ENCODE measurements around the gene KLK4.
"Not testable (repeated sequence)": the region's sequence is repeated elsewhere in the genome, so short reads cannot be mapped to it uniquely, and the experiment has no call there.

The KLK4 gene

DNA sequence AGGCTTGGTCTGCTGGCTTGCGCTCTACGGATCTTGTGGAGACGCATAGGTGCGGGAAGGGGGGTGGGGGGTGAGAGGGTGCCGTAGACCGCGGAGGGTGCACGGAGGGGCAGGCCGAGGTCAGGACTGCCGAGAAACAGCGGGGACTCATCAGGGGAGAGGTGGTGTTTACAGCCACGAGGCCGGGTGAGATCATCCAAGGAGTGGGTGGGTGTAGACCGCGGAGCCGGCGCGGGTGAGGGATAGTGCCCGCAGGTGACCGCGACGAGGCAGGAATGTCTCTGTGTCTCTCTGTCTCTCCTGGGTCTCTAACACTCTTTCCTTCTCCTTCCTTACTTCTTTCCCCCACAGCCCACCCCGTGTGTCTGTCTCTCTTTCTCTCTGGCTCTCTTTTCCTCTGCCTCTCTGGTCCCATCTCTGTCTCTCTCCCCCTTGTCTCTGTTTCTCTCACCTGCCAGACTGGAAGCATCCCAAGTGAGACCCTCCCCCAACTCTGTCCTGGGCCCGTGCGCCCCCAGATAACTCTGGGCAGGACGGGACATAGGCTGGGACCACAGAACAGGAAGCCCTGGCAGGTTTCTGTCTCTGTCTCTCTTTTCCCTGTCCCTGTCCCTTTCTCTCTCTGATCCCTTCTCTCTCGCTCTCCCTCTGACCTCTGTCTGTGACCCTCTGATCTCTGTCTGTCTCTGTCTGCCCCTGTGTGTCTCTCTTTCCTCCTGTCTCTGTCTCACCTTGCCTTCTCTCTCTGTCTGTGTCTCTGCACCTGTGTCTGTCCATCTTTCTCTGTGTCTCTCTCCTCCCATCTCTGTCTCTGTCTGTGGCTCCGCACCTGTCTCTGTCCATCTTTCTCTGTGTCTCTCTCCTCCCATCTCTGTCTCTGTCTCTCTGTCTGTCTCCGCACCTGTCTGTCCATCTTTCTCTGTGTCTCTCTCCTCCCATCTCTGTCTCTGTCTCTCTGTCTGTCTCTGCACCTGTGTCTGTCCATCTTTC lies 1.8 kb upstream of the KLK4 start:
- DNase-seq = peak; percentile 30

DNA sequence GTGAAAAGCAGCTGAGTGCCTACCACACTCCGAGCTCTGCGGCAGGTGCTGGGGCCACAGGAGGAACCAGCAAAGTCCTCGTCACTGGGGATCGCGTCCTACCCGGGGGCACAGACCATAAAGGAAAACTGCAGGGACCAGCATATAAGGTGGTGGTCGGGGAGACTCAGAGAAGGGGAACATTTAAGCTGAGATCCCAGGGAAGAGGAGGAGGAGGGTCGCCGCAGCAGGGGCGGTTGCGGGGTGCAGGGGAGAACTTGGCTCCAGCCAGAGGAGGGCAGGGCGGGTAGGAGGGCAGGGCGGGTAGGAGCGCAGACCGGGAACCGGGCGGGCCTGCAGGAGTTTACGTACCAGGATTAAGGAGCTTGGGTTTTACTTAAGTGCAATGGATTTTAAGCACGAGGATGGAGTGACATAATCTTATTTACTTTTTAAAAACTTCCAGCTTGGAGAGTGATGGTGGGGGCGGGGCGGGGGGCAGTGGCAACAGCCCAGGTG lies 956 bp upstream of the KLK4 start:
- no peak for DNase-seq

DNA sequence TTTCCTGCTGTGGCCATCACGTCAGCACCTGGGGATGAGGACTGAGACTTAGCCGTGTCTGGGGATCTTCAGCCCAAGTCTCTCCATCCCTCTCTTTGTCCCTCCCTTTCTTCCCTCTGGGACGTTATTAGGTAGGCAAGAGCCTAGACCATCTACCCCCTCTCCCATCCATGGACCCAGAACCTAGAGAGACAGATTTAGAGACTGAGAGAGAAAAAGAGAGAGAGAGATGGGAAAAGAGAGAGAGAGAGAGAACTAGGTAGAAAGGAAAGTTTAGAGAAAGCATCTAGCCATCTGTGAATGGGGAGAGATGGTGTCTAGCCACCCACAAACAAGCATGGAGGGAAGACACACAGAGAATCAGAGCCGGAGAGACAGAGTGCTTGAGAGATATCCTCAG lies 473 bp downstream of the KLK4 start:
- DNase-seq = no peak

DNA sequence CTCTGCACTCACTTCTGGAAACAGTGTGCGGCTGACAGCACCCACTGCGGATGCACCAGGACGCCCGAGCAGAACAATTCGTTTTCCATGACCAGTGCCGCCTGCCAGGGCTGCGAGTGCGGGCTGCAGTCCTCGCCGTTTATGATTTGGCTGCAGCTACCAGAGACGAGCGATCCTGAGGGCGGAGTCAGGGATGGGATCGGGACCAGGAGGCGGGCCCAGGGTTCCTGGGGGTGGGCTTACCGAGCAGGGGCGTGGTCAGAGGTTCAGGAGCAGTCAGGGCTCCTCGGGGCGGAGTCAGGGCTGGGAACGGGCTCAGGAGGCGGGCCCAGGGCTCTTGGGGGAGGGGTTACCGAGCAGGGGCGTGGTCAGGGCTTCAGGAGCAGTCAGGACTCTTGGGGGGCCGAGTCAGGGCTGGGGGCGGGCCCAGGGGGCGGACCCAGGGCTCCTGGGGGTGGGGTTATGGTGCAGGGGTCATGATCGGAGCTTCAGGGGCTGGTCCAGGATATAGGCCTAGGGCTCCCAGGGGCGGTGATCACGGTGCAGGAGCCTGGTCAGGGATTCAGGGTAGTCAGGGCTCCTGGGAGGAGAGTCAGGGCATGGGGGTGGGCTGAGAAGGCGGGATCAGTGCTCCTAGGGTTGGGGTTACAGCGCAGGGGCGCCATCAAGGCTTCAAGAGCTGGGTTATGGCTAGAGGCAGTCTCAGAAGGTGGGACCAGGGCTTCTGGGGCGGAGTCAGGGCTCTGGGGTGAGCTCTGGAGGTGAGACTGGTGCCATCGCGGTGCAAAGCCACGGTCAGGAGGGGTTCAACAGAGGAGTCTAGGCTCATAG lies 1.7 kb downstream of the KLK4 start:
- peak; percentile 15 for DNase-seq

DNA sequence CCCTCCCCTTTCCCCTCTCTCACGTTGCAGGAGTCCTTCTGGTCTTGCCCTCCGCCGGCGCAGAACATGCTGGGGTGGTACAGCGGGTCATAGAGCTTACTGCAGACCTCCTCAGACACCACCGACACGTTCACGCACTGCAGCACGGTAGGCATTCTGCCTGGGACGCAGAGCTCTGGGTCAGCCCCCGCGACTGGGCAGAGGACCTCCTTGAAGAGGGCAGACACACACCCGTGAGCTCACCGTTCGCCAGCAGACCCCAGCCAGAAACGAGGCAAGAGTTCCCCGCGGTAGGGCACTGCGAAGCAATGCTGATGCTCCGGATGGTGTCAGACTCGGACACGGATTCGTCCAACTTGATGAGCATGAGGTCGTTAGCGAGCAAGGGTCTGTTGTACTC lies 2.9 kb downstream of the KLK4 start:
- DNase-seq = no peak

DNA sequence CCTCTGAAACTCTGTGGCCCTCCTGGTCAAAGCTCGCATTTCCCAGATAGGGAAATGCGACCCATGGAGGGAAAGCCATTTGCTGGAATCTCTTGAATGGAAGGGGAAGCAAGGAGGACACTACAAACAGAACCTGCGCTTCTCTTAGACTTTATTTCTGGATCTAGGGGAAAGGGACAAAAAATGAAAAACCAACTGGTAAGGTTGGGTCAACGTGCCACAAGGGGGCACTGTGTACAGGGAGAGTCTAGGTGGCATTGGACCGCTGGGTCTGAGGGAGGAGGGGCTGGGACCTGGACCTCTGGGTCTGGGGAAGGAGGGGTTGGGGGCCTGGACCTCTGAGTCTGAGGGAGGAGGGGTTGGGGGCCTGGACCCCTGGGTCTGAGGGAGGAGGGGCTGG lies 5.0 kb downstream of the KLK4 start:
- peak; percentile 33 for DNase-seq

DNA sequence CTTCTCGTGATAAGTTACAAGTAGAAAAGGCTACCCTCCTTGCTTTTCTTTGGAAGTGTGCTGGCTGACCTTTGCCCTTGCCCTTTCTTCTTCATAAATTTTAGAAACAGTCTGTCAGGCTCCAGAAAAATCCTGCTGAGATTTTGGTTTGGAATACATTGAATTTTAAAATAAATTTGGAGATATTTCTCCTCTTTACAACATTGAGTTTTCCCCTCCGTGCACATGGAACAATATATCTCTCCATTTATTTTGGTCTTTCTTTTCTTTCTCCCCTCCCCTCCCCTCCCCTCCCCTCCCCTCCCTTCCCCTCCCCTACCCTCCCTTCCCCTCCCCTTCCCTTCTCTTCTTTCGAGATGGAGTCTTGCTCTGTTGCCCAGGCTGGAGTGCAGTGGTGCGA lies 8.6 kb downstream of the KLK4 start:
- no peak for DNase-seq

DNA sequence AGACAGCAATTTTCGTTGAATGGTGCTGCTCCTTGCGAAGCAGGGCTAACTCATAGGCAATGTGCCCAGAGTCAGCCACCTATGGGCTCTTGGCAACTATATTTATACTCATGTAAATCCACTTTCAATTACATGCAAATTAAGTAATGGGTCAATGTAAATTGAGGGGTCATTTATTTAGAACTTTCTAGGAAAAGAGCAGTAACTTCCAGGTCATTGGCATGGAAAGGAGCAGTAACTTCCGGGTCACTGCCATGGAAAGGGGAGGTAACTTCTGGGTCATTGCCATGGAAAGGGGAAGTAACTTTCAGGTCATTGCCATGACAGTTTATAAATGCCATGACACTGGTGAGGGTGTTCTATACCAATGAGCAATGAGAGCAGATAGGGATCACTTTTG lies 11.6 kb downstream of the KLK4 start:
- no peak for DNase-seq

DNA sequence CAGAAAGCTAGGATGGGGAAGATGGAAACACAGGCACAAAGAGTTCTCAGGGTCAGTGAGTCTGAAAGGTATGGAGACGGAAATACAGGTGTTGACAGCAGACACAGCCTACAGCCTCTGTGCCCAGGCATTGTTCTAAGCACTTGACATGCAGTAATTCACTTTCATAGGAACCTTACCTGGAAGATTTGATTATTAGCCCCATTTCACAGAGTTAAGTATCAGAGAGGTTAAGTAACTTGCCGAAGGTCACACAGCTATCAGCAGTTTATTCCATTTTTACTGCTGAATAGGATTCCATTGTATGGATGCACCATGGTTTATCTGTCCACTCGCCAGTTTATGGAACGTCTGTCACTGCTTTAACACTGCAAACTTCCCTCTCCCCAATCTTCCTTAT lies 13.2 kb downstream of the KLK4 start:
- no peak for DNase-seq

DNA sequence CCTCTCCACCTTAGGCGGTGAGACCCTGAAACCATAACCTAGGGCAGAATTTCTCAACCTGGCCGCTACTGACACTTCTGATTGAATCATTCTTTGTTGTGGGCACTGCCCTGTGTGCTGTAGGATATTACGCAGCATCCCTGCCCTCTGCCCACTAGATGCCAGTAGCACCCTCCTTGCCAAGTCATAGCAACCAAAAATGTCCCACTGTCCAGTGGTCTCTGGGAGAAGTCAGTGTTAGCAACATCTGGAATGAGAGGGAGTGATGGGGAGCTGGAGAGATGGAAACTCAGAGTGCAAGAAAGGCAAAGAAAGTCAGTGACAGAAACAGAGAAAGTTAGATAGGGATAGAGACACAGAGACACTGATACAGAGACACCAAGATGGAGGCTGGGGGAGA lies 13.6 kb downstream of the KLK4 start:
- DNase-seq = no peak

DNA sequence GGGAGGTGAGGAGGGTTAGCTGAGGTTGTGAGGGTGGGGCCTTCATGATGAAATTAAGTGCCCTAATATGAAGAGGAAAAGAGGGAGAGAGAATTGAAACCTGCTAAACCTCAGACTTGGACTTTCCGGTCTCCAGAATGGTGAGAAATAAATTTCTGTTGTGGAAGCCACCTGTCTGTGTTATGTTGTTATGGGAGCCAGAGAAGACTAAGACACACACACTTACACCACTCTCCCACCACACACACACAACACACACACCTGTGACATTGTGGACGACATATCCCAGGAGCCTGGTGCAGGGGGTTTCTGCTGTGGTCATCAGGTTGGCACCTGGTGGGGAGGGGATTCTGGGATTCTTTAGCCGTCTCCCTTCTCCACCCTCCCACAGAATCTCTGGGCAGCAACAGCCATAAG lies 14.0 kb downstream of the KLK4 start:
- DNase-seq = no peak

DNA sequence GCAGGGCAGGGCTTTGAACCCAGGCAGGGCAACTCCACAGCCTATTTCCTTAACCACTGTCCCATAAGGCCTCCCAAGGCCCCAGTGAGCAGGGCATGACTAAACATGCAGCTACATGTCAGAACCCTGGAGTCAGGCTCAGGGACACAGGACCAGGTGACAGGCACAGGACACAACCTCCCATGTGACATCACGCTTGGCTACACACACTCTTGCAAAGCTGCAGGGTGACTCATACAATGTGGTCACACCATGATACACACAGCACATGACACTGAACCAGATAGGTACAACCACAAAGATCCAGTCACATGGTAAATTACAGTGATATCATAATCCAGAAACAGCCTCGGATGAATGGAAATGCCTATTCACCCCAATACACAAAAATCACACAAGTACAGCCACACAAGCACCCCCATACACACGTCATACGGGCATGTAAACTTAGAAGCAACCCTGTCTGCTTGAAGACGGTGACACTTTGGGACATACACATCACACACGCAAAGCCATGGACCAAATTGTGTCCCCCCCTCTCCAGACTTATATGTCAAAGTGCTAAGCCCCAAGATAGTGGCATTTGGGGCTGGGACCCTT lies 14.5 kb downstream of the KLK4 start:
- peak; percentile 11 for DNase-seq

DNA sequence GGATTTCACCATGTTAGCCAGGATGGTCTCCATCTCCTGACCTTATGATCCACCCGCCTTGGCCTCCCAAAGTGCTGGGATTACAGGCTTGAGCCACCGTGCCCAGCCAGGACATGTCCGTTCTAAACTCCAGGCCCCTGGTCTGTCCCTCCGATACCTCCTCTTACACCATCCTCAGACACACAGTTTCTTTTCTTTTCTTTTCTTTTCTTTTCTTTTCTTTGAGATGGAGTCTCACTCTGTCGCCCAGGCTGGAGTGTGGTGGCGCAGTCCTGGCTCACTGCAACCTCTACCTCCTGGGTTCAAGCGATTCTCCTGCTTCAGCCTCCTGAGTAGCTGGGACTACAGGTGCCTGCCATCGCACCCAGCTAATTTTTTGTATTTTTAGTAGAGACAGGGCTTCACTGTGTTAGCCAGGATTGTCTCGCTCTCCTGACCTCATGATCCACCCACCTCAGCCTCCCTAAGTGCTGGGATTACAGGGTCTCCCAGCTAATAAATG lies 15.1 kb downstream of the KLK4 start:
- not testable (repeated sequence) for DNase-seq

DNA sequence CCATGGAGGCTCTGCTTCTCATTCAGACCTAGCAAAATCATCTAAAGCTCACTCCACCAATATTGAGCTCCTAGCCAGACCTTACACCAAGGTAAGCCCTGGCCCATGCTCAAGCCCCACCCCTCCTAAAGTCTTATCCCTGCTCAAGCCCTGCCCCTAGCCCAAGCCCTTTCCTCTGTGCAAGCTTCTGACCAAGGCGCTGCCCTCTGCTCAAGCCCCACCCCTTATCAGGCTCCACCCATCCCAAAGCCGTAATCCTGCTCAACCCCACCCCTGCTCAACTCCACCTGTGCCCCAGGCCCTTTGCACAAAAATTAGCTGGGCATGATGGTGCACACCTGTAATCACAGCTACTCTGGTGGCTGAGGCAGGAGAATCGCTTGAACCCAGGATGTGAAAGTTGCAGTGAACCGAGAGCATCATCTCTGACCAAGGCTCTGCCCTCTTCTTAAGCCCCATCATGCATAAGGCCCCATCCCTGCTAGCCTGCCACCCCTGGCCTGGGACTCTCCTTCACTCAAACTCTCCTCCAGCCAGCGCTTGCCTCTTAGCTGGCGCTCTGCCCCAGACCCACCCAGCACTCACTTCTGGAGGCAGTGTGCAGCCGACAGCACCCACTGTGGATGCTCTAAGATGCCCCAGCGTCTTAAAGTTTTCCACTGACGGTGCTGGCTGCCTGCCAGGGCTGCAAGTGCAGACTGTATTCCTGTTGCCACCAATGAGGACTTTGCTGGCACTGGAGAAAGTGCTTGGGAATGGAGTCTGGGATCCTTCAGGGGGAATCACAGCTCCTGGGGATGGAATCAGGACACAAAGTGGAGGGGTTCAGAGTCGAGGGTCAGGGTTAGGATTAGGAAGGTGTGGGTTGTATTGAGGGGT lies 16.5 kb downstream of the KLK4 start:
- DNase-seq = no peak

DNA sequence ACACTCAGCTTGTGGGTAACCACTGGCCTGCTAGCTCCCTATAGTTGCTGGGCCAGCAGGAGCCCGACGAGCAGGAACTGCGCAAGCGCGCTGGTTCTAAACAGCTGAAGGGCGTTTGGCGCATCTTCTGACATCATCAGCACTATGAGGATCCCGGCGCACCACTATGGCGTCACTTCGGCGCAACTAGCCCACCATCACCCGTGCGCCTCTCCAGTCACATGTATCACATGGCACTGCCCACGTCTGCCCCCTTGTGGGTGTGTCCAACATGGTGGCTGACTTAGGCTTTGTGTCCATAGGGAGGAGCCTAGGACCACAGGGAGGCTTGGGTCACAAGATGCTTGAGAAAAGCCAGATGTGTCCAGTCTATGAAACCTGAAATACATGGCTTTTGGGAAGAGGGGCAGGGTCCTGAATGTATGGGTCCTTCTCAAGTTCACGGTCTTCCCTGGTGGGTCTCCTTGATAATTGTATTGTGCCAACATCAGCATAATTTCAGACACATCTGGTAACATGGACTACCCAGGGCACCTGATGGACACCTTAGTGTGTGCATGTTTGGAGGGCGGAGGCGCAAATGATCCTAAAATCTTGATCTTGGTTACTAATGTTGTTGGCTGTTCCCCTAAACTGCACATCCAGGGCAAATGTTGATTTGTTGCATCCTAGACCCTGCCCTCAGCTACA lies 18.0 kb downstream of the KLK4 start:
- no peak for DNase-seq

DNA sequence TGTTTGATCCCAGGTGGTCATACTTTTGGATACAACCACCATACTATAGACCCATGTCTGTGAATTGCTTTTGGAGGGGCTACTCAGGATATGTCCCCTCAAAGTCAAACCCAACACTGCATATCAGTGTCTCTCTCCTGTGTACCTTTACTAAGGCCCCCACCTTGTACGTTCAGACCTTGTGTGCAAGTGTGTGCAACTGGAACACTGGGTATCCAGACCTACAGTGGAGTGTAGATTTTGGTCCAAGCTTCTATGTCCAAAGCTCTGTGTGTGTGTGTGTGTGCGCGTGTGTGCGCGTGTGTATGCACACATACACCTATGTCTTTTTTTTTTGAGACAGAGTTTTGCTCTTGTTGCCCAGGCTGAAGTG lies 20.0 kb downstream of the KLK4 start:
- DNase-seq = no peak

DNA sequence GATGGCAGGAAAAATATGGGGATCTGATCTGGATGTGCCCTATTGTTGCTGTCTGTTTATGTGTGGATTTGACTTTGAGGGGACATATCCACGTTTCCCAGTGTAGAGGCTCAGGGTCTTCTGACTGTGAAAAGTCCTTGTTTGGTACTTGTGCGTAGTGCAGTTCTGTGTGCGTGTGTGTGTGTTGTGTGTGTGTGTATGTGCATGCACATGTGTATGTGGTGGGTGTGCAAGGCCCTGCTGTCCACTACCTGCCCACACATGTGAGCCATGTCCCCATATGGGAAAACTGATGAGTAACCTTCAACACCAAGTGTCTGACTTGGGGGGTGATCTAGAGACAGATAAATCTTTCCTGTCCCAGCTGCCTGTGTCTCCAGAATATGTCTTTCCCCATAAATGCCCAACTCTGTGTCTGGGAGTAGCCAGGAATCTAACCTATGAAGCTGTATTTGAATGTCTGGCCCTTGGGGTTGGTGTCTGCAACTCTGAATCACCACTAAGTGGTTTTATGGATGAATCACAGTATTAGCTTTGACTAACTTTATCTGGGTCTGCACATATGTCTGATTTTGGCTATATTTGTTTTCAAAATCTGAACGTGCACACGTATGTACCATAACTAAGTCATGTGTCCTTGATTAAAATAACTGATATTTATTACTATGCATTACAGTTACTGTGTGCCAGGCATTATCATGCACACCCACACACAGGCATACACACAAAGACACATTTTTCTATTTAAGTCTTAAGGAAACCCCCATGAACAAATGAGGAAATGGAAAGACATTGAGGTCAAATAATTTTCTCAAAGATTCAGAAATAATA lies 20.6 kb downstream of the KLK4 start:
- DNase-seq = no peak

DNA sequence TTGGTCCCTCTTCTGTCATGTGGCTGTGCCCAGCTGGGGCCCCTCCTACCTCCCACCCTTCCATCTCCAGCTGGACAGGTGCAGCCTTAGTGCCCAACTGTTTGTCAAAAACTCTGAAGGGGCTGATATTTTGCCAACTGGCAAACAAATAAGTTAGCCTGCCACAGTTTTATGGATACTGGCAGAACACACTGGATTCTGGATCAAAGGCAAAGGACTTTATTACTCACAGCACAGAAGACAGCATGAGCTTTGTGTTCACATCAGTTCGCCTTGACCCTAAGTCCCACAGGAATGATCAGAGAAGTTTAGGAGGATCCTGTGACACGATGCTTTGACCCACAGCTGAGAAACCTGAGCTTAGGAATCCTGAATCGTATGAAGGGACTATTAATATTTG lies 21.6 kb downstream of the KLK4 start:
- no peak for DNase-seq

DNA sequence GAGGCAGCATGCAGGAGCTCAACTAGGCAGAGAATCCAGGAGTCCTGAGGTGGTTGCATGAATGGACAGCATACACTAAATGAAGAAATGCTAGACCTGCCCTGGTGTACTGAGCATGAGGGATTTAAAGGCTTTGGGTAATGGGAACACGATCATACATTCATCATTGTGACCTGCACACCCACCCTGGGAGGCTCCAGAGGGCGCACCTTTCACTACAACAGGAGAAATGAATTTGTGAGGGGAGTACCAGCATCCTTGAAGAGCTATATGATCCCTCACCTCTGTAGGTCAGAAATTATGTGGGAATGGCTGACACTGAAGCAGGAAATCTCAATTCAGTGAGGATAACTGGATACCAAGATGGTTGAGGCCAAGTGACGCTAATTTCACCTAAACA lies 29.0 kb downstream of the KLK4 start:
- DNase-seq = no peak

DNA sequence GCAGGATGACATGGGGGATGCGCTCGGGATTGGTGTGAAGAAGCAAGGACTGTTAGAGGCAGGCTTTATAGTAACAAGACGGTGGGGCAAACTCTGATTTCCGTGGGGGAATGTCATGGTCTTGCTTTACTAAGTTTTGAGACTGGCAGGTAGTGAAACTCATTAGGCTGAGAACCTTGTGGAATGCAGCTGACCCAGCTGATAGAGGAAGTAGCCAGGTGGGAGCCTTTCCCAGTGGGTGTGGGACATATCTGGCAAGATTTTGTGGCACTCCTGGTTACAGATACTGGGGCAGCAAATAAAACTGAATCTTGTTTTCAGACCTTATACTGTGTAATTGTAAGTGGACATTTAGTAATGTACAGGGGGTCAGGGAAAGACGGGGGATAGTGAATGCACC lies 31.0 kb downstream of the KLK4 start:
- DNase-seq = no peak

DNA sequence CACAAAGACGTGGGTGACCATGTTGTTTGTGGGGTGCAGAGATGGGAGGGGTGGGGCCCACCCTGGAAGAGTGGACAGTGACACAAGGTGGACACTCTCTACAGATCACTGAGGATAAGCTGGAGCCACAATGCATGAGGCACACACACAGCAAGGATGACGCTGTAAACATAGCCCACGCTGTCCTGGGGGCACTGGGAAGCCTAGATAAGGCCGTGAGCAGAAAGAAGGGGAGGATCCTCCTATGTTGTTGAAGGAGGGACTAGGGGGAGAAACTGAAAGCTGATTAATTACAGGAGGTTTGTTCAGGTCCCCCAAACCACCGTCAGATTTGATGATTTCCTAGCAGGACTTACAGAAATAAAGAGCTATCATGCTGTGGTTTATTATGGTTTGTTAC lies 32.3 kb downstream of the KLK4 start:
- no peak for DNase-seq
